ENCODE results near the gene CXCL10.

DNA sequence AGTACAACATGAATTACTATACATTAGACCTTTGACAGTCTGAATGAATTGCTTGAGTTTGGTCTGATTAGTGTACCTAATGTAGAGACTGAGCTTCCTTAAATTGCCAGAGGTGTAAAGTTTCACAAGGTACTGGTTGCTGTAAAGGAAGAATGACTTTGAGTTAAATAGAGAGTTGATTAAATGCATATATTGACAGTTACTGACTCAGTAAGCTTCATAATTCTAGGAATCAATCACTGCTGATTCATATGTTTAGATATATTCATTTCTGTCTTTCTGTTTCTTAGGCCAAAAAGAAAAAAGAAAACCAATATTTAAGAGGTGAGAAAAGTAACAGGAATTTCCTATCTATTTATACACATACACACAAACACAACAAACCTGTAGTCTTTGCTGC lies 35.0 kb upstream of the CXCL10 start:
- TF ChIP-seq, protein P1, sequence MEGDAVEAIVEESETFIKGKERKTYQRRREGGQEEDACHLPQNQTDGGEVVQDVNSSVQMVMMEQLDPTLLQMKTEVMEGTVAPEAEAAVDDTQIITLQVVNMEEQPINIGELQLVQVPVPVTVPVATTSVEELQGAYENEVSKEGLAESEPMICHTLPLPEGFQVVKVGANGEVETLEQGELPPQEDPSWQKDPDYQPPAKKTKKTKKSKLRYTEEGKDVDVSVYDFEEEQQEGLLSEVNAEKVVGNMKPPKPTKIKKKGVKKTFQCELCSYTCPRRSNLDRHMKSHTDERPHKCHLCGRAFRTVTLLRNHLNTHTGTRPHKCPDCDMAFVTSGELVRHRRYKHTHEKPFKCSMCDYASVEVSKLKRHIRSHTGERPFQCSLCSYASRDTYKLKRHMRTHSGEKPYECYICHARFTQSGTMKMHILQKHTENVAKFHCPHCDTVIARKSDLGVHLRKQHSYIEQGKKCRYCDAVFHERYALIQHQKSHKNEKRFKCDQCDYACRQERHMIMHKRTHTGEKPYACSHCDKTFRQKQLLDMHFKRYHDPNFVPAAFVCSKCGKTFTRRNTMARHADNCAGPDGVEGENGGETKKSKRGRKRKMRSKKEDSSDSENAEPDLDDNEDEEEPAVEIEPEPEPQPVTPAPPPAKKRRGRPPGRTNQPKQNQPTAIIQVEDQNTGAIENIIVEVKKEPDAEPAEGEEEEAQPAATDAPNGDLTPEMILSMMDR (IDR thresholded peaks at IDR 0.05): no peak
- TF ChIP-seq ZFX (IDR thresholded peaks at IDR 0.05; ENCODE audit: borderline replicate concordance): no peak
